ENCODE measurements around the gene PDXP.
"Not testable (repeated sequence)": the region's sequence is repeated elsewhere in the genome, so short reads cannot be mapped to it uniquely, and the experiment has no call there.

PDXP gene

DNA sequence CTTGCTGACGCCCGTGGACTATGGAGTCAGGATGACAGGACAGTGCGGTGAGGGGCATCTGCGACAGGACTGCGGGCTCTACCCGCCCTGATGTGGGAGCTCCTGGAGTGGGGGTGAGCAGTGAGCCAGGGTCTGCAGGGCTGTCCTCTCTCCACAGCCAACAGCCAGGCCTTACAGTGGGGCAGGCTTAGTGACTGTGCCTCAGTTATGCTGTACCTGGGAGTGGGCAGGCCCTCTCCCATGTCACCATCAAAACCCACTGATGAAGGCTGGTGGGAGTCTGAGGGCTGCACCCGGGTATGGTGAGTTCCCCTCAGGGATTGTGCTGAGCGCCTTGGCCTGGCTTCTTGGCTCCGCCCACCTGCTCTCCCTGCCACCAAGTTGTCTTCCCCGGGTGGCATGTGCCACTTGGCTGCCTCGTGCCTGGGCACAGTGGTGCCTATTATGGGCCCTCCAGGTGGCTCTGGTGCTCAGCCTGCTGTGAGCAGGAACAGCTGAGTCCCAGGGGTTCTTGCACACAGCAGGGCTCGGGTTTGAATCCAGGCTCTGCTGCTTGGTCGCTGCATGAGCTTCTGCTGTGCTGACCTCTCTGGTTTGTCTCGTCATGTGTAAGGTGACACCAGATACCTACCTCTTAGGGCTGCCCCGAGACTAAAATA is 34.2 kb downstream of the PDXP start:
- TF ChIP-seq, protein P1, sequence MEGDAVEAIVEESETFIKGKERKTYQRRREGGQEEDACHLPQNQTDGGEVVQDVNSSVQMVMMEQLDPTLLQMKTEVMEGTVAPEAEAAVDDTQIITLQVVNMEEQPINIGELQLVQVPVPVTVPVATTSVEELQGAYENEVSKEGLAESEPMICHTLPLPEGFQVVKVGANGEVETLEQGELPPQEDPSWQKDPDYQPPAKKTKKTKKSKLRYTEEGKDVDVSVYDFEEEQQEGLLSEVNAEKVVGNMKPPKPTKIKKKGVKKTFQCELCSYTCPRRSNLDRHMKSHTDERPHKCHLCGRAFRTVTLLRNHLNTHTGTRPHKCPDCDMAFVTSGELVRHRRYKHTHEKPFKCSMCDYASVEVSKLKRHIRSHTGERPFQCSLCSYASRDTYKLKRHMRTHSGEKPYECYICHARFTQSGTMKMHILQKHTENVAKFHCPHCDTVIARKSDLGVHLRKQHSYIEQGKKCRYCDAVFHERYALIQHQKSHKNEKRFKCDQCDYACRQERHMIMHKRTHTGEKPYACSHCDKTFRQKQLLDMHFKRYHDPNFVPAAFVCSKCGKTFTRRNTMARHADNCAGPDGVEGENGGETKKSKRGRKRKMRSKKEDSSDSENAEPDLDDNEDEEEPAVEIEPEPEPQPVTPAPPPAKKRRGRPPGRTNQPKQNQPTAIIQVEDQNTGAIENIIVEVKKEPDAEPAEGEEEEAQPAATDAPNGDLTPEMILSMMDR (IDR thresholded peaks at IDR 0.05; ENCODE audit: insufficient read depth, low read depth, low read length, missing control alignments) = no peak
- no peak overlapping the region for H3K4me3 ChIP-seq (ENCODE audit: low read length)
- DNase-seq (ENCODE audit: low read depth) = no peak

DNA sequence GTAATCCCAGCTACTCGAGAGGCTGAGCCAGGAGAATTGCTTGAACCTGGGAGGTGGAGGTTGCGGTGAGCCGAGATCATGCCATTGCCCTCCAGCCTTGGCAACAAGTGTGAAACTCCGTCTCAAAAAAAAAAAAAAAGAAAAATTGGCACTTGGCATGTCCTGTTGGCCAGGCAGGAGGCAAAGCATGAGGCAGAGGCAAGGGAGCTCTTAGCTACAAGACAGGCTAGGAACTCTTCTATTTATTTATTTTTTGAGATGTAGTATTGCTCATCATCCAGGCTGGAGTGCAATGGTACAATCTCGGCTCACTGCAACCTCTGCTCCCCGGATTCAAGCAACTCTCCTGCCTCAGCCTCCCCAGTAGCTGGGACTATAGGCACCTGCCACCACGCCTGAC is 35.6 kb downstream of the PDXP start:
- H3K4me3 ChIP-seq (ENCODE audit: low read length); DNase-seq (ENCODE audit: low read depth): not testable (repeated sequence)

DNA sequence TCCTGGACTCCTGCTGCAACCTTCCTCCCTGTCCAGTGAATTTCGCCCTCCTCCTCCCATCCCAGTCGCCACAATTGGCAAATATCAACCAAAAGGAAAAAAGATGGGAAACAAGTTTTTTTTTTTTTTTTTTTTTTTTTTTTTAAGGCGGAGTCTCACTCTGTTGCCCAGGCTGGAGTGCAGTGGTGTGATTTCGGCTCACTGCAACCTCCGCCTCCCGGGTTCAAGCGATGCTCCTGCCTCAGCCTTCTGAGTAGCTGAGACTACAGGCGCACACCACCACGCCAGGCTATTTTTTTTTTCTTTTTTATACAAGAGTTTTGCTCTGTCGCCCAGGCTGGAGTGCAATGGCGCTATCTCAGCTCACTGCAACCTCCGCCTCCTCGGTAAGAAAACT is 37.7 kb downstream of the PDXP start:
- not testable (repeated sequence) for DNase-seq (ENCODE audit: low read depth)
- H3K4me3 ChIP-seq (ENCODE audit: low read length) = peak overlapping the region; percentile 18

DNA sequence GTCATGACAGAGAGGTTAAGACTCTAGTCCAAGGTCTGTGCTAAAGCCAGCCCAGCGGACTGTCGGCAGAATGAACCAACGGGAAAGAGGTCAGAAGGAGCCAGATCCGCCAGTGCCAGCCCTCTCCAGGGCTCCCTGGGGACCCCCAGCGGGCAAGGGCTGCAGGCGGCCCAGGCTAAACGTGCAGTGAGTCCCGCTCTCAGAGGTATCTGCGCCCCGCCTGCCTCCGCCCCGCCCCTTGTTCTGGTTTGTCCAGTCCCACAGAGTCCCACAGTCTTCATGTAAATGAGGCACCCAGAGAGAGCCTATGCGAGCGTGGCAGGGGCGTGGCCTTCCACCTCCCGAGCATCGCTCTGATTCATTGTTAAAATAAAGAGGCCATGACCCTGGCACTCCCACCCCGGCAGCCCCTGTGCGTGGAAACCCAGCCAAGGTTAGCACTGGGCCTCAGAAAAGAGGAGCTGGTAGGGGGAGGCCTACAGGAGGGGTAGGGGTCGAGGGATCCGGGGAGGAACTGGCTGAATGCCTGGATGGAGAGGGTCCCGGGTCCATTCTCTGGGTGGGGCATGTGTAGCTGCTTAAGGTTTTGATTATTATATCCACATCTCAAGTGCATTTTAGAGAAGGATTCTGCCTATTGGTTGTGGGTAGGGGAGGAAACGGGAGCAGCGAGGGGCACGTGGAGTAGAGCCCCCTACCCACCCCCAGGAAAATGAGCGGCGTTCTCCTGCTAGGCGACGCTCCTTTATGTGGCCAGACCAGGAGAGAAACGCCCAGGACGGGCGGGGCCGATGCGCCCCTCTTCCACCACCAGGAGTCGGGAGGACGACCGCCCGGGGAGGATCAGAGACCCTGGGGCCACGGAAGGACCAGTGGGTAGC is 38.4 kb downstream of the PDXP start, which contains the start of gene TRIOBP:
TSS of gene TRIOBP (plus strand) at position 392 of the 881 bp plus-strand sequence. CDS start 4,318 bp downstream, outside the sequence.
- peak within 1 kb of the TSS; percentile 18 for H3K4me3 ChIP-seq (ENCODE audit: low read length)
- DNase-seq (ENCODE audit: low read depth) = peak; percentile 97
- TF ChIP-seq, protein P1 (IDR thresholded peaks at IDR 0.05; ENCODE audit: insufficient read depth, low read depth, low read length, missing control alignments) = peak; percentile 33

DNA sequence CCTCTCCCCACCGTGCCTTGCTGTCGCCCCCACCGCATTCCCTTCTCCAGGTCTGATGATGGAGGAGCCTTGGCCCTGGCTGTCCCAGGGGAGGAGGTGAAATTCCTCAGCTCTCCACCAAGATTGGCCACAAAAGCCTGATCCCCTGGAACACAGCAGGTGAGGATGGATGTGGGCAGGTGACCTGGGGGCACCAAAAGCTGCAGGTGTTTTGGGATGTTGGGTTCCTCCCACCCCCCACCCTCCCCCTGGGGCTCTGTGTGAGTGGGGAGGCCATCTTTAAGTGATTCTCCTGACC is 39.0 kb downstream of the PDXP start:
- no peak overlapping the region for H3K4me3 ChIP-seq (ENCODE audit: low read length)
- TF ChIP-seq, protein P1 (IDR thresholded peaks at IDR 0.05; ENCODE audit: insufficient read depth, low read depth, low read length, missing control alignments) = no peak
- DNase-seq (ENCODE audit: low read depth) = no peak

DNA sequence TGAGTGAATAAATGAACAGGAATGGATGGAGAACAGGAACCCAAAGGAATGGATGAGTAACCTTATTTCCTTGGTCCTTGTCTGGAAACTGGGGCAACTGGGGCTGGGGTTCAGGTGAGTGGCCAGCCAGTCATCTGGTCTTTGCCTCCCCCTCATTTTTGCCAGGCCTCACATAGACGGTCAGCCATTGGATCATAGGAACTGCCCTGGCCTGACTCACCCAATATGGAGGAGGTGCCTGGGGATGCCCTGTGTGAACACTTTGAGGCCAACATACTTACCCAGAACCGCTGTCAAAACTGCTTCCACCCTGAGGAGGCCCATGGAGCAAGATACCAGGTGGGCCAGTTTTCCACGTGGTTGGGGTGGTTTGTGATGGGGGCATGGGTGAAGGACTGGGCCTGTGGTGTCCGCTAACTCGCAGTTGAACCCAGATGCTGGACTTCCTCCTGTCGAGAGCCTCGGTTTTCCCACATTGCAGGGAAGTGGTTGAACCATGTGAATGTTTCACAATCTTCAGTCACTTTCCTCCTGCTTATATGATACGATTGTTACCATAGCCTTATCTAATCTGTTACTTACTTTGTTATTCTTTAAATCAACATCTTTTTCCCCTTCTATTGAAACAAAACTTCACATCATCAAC is 42.7 kb downstream of the PDXP start:
- no peak for DNase-seq (ENCODE audit: low read depth)
- TF ChIP-seq, protein P1 (IDR thresholded peaks at IDR 0.05; ENCODE audit: insufficient read depth, low read depth, low read length, missing control alignments) = no peak

DNA sequence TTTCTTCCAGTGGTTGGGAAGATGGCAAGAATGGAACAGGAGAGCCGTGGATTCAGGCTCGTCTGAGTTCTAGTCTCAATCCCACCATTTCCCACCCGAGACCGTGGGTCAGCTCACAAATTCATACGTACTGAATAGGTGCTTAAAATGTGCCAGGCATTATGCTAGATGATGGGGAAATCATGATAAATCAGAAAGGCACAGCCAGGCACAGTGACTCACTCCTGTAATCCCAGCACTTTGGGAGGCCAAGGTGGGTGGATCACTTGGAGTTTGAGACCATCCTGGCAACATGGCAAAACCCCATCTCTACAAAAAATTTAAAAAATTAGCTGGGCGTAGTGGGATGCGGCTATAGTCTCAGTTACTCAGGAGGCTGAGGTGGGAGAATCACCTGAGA is 45.4 kb downstream of the PDXP start:
- peak; percentile 47 for DNase-seq (ENCODE audit: low read depth)
- no peak overlapping the region for H3K4me3 ChIP-seq (ENCODE audit: low read length)
- TF ChIP-seq, protein P1 (IDR thresholded peaks at IDR 0.05; ENCODE audit: insufficient read depth, low read depth, low read length, missing control alignments) = no peak

More for the DNA sequence above, 42.7 kb downstream of the PDXP start:
- H3K4me3 ChIP-seq (ENCODE audit: low read length) = no peak overlapping the region

Measured in epithelial cell of esophagus (primary cell).